ENCODE results near the gene ARID3A.
A peak's percentile ranks its signal among the peaks of the same experiment; 100 is the strongest.

The ARID3A gene

GRCh38 chr19:903266-903797 is 22.5 kb upstream of the ARID3A start:
- Histone ChIP-seq H3K9me3 (replicated peaks; ENCODE audit: low read length) (no peaks in the 10 kb centered on the region), H3K27me3 (ENCODE audit: control insufficient read depth, insufficient read depth, low read length) (no peaks in the 10 kb centered on the region), H3K4me3 (ENCODE audit: low read length) (no peak overlapping the region), H3K9ac (ENCODE audit: low read depth, low read length) (no peak overlapping the region), H3K4me1 (ENCODE audit: control insufficient read depth, insufficient read depth, low read length) (peaks cover 12% of the 10 kb centered on the region), H3K4me2 (ENCODE audit: low read length) (no peak overlapping the region), H3K36me3 (ENCODE audit: insufficient read depth, low read length) (peaks cover 19% of the 10 kb centered on the region)

DNA sequence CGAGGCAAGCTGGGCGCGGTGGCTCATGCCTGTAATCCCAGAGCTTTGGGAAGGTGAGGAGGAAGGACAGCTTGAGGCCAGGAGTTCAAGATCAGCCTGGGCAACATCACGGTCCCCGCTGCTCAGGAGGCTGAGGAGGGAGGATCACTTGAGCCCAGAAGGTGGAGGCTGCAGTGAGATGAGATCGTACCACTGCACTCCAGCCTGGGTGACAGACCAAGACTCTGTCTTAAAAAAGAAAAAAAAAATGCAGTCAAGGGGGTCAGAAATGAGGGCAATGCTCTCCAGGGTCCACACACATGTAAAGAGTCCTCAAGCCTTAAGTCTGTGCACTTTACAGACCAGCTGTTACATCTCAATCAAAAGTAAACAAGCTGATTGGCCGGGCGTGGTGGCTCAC is 21.3 kb upstream of the ARID3A start:
- peaks cover 12% of the 10 kb centered on the region for H3K36me3 ChIP-seq (ENCODE audit: insufficient read depth, low read length)
- peaks cover 19% of the 10 kb centered on the region for H3K4me1 ChIP-seq (ENCODE audit: control insufficient read depth, insufficient read depth, low read length)
- H3K4me3 ChIP-seq (ENCODE audit: low read length), result no peak overlapping the region

GRCh38 chr19:906480-906879 is 19.4 kb upstream of the ARID3A start:
- H3K4me3 ChIP-seq (ENCODE audit: low read length), result no peak overlapping the region
- H3K4me1 ChIP-seq (ENCODE audit: control insufficient read depth, insufficient read depth, low read length), result peaks cover 19% of the 10 kb centered on the region
- H3K36me3 ChIP-seq (ENCODE audit: insufficient read depth, low read length), result peaks cover 6% of the 10 kb centered on the region
- no peaks in the 10 kb centered on the region for H3K9me3 ChIP-seq (replicated peaks; ENCODE audit: low read length)
- no peak overlapping the region for H3K9ac ChIP-seq (ENCODE audit: low read depth, low read length)
- H3K27me3 ChIP-seq (ENCODE audit: control insufficient read depth, insufficient read depth, low read length), result no peaks in the 10 kb centered on the region
- no peak overlapping the region for H3K4me2 ChIP-seq (ENCODE audit: low read length)

More for the DNA sequence above, 21.3 kb upstream of the ARID3A start:
- H3K9me3 ChIP-seq (replicated peaks; ENCODE audit: low read length), result no peaks in the 10 kb centered on the region
- H3K4me2 ChIP-seq (ENCODE audit: low read length), result no peak overlapping the region
- H3K9ac ChIP-seq (ENCODE audit: low read depth, low read length), result no peak overlapping the region
- no peaks in the 10 kb centered on the region for H3K27me3 ChIP-seq (ENCODE audit: control insufficient read depth, insufficient read depth, low read length)

DNA sequence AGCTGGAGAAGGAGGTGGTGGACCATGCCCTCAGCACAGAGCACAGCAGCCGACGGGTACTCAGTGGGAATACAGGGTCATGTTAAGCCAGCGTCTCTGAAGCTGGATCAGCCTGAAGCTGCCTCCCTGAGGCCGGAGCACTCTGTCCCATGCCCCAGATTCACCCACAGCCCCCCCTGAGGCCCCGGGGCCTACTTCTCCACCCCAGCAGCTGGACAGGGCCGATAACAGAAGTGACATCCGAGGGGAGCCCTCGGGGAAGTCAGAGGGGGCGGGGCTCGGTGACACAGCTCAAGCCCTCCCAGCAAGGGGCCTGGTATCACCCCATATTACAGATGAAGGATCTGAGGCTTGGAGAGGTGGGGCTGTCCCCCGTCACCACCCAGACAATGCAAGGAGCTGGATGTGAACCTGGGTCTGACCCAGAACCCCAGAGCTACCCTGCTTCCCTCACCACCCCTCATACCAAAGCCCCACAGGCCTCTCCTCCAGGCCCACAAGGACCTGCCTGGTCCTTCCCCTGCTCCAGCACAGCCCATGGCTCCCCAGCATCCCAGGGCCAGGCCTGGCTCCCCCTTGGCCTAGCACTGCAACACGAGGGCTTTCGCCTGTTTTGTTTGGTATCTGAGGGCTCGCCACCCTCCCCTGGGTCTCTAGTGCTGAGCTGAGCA is 18.5 kb upstream of the ARID3A start:
- no peaks in the 10 kb centered on the region for H3K36me3 ChIP-seq (ENCODE audit: insufficient read depth, low read length)
- H3K4me3 ChIP-seq (ENCODE audit: low read length), result no peak overlapping the region
- H3K4me2 ChIP-seq (ENCODE audit: low read length), result no peak overlapping the region
- peaks cover 19% of the 10 kb centered on the region for H3K4me1 ChIP-seq (ENCODE audit: control insufficient read depth, insufficient read depth, low read length)
- H3K9ac ChIP-seq (ENCODE audit: low read depth, low read length), result no peak overlapping the region
- no peaks in the 10 kb centered on the region for H3K27me3 ChIP-seq (ENCODE audit: control insufficient read depth, insufficient read depth, low read length)
- H3K9me3 ChIP-seq (replicated peaks; ENCODE audit: low read length), result no peaks in the 10 kb centered on the region

- Histone ChIP-seq H3K4me3 (ENCODE audit: low read length) (no peak overlapping the region), H3K36me3 (ENCODE audit: insufficient read depth, low read length) (no peaks in the 10 kb centered on the region), H3K4me1 (ENCODE audit: control insufficient read depth, insufficient read depth, low read length) (peaks cover 11% of the 10 kb centered on the region), H3K4me2 (ENCODE audit: low read length) (peak overlapping the region; percentile 25), H3K9me3 (replicated peaks; ENCODE audit: low read length) (no peaks in the 10 kb centered on the region), H3K27me3 (ENCODE audit: control insufficient read depth, insufficient read depth, low read length) (no peaks in the 10 kb centered on the region), H3K9ac (ENCODE audit: low read depth, low read length) (no peak overlapping the region)
These were observed 14.4 kb upstream of the ARID3A start for GRCh38 chr19:911197-912033.

DNA sequence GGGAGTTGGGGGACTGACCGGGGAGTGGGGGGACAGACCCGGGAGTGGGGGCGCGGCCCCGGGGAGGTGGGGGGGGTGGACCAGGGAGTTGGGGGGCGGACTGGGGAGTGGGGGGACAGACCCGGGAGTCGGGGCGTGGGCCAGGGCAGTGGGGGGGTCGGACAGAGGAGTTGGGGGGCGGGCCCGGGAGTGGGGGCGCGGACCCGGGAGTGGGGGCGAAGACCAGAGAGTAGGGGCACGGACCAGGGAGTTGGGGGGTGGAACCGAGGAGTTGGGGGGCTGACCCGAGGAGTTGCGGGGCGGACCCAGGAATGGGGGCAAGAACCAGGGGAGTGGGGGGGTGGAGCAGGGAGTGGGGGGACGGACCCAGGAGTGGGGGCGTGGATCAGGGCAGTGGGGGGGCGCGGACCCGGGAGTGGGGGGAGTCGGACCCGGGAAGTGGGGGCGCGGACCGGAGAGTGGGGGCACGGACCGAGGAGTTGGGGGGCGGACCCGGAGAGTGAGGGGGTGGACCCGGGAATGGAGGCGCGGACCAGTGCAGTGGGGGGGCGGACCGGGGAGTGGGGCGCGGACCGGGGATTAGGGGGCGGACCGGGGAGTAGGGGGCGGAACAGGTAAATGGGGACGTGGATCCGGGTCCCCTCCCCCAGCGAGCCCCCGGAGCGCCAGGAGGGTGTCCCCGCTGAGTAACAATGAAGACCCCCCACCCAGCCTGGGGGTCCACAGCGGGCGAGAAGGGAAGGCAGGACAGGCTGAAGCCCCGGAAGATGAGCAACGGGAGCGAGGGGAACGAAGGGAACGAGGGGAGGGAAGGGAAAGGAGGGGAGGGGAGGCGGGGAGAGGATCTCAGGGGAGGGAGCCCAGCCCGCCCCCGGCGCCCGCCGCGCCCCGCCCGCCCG is 13.4 kb upstream of the ARID3A start:
- Histone ChIP-seq H3K4me3 (ENCODE audit: low read length) (peak overlapping the region; percentile 95), H3K27me3 (ENCODE audit: control insufficient read depth, insufficient read depth, low read length) (peaks cover 4% of the 10 kb centered on the region), H3K9ac (ENCODE audit: low read depth, low read length) (peak overlapping the region; percentile 94), H3K4me1 (ENCODE audit: control insufficient read depth, insufficient read depth, low read length) (peaks cover 15% of the 10 kb centered on the region), H3K4me2 (ENCODE audit: low read length) (peak overlapping the region; percentile 82), H3K9me3 (replicated peaks; ENCODE audit: low read length) (no peaks in the 10 kb centered on the region), H3K36me3 (ENCODE audit: insufficient read depth, low read length) (no peaks in the 10 kb centered on the region)

DNA sequence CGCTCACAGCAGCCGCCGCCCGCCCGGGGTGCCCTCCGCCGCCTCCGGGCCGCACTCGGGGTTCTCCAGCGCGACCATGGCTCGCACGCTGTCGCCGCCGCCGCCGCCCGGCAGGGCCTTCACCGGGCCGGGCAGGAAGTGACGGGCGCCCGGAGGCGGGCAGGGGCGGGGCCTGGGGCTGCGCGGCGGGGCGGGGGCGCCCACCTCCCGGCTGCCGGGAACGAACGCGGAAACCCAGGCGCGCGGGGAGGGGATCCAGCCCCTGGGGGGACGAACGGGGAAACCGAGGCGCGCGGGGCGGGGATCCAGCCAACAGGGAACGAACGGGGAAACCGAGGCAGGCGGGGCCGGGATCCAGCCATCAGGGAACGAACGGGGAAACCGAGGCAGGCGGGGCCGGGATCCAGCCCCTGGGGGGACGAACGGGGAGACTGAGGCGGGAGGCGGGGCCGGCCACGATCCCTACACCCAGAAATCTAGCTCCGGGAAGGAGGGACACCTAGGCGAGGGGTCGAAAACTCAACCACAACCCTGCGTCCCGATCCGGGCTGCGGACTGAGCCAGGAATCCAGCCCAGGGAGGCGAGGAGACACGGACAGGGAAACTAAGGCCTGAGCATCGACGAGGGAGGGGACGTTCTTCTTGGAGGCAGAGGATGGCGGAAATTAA is 12.6 kb upstream of the ARID3A start, which contains the start of gene R3HDM4:
Gene R3HDM4 (minus strand): TSS at position 140 of the 669 bp plus-strand sequence. CDS start 62 bp downstream, at position 78.
- no peaks in the 10 kb centered on the region for H3K36me3 ChIP-seq (ENCODE audit: insufficient read depth, low read length)
- H3K9ac ChIP-seq (ENCODE audit: low read depth, low read length), result peak within 1 kb of the TSS; percentile 94
- peak within 1 kb of the TSS; percentile 95 for H3K4me3 ChIP-seq (ENCODE audit: low read length)
- H3K4me1 ChIP-seq (ENCODE audit: control insufficient read depth, insufficient read depth, low read length), result peaks cover 21% of the 10 kb centered on the region
- peaks cover 12% of the 10 kb centered on the region for H3K27me3 ChIP-seq (ENCODE audit: control insufficient read depth, insufficient read depth, low read length)
- H3K4me2 ChIP-seq (ENCODE audit: low read length), result peak within 1 kb of the TSS; percentile 82
- no peaks in the 10 kb centered on the region for H3K9me3 ChIP-seq (replicated peaks; ENCODE audit: low read length)

GRCh38 chr19:916645-917322 is 9.1 kb upstream of the ARID3A start:
- Histone ChIP-seq H3K4me3 (ENCODE audit: low read length) (no peak overlapping the region), H3K4me2 (ENCODE audit: low read length) (peak overlapping the region; percentile 73), H3K4me1 (ENCODE audit: control insufficient read depth, insufficient read depth, low read length) (peaks cover 15% of the 10 kb centered on the region), H3K27me3 (ENCODE audit: control insufficient read depth, insufficient read depth, low read length) (peaks cover 34% of the 10 kb centered on the region), H3K9ac (ENCODE audit: low read depth, low read length) (no peak overlapping the region), H3K9me3 (replicated peaks; ENCODE audit: low read length) (no peaks in the 10 kb centered on the region), H3K36me3 (ENCODE audit: insufficient read depth, low read length) (no peaks in the 10 kb centered on the region)

DNA sequence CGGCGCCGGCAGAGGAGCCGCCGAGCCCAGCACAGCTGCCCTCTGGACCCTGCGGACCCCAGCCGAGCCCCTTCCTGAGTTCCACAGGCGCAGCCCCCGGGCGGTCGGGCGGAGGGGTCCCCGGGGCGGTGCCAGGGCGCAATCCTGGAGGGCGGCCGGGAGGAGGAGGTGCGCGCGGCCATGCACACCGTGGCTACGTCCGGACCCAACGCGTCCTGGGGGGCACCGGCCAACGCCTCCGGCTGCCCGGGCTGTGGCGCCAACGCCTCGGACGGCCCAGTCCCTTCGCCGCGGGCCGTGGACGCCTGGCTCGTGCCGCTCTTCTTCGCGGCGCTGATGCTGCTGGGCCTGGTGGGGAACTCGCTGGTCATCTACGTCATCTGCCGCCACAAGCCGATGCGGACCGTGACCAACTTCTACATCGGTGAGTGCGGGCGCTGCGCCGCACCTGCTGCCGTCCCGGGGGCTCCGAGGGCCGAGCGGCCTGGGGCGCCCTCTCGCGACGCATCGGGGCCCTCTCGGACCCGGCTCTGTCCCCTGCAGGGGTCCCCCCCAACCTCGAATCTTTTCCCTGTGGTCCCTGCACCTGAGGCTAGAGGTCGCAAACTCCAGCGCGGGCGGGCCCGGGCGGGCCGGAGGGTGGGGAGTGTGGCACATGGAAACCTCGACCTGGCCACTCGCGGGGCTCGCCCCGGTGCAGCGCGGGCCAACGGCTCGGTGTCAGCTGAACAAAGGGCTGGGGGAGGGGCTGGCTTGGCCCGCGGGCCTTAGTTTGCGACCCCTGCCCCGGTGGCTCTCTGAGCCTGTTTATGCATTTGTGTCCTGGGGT is 8.3 kb upstream of the ARID3A start, which contains the start of gene KISS1R:
Gene KISS1R (plus strand): TSS at position 11 of the 829 bp plus-strand sequence. CDS start 170 bp downstream, at position 181.
- peak within 1 kb of the TSS; percentile 58 for H3K4me3 ChIP-seq (ENCODE audit: low read length)
- H3K27me3 ChIP-seq (ENCODE audit: control insufficient read depth, insufficient read depth, low read length), result peaks cover 34% of the 10 kb centered on the region
- H3K4me2 ChIP-seq (ENCODE audit: low read length), result peak within 1 kb of the TSS; percentile 73
- H3K9ac ChIP-seq (ENCODE audit: low read depth, low read length), result no peak within 1 kb of the TSS
- no peaks in the 10 kb centered on the region for H3K9me3 ChIP-seq (replicated peaks; ENCODE audit: low read length)
- H3K4me1 ChIP-seq (ENCODE audit: control insufficient read depth, insufficient read depth, low read length), result peaks cover 17% of the 10 kb centered on the region
- H3K36me3 ChIP-seq (ENCODE audit: insufficient read depth, low read length), result no peaks in the 10 kb centered on the region

DNA sequence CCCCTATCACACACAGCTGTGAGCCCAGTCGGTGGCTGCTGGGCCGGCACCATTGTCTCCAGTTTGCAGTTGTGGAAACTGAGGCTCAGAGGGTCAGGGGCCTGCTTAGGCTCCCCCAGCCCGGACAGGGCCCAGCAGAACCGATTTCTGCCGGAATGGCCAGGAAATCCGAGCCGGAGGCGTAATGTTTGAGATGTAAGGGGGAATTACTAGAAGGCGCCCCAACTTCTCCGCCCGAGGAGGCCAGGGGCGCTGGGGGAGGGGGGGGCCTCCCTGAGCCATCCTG is 7.7 kb upstream of the ARID3A start:
- no peaks in the 10 kb centered on the region for H3K36me3 ChIP-seq (ENCODE audit: insufficient read depth, low read length)
- H3K9ac ChIP-seq (ENCODE audit: low read depth, low read length), result no peak overlapping the region
- no peak overlapping the region for H3K4me2 ChIP-seq (ENCODE audit: low read length)
- peaks cover 17% of the 10 kb centered on the region for H3K4me1 ChIP-seq (ENCODE audit: control insufficient read depth, insufficient read depth, low read length)
- H3K9me3 ChIP-seq (replicated peaks; ENCODE audit: low read length), result no peaks in the 10 kb centered on the region
- peaks cover 34% of the 10 kb centered on the region for H3K27me3 ChIP-seq (ENCODE audit: control insufficient read depth, insufficient read depth, low read length)
- no peak overlapping the region for H3K4me3 ChIP-seq (ENCODE audit: low read length)
